Activated T-helper 2 cell treated with anti-CD3 and anti-CD28 coated beads, Interferon-gamma antibody, Interleukin-2, Interleukin-4, amounts not matched to agents 10 μg/mL and 5 μg/mL and 100 μg/mL, durations not matched to agents 14 hours and 24 hours and 36 hours (primary cell): ENCODE measurements around the gene TACO1. TPM values are rescaled to one million over a fixed set of nuclear protein-coding genes. Genes with fewer than 3 reads are reported as not detected.

ENCODE experiments used
- DNase-seq: peaks from one replicate; pipeline ENCODE4 v3.0.0; 2021; ENCODE audit warnings: low spot score
- H3K27ac Mint-ChIP-seq: one replicate; pipeline ENCODE4 v1.8.0; 2021; ENCODE audit warnings: mixed read lengths
- H3K27me3 Mint-ChIP-seq: one replicate; pipeline ENCODE4 v1.8.0; 2021; ENCODE audit warnings: low read depth, mixed read lengths
- H3K36me3 Mint-ChIP-seq: one replicate; pipeline ENCODE4 v1.8.0; 2021; ENCODE audit warnings: low read depth, mixed read lengths
- H3K4me1 Mint-ChIP-seq: one replicate; pipeline ENCODE4 v1.8.0; 2021; ENCODE audit warnings: low read depth, mixed read lengths
- H3K4me3 Mint-ChIP-seq: one replicate; pipeline ENCODE4 v1.8.0; 2021; ENCODE audit warnings: low read depth, mild to moderate bottlenecking, moderate library complexity, mixed read lengths
- H3K9me3 Mint-ChIP-seq: one replicate; pipeline ENCODE4 v1.8.0; 2021; ENCODE audit warnings: mixed read lengths
- intact Hi-C: fragments of 100-400 bp; cut with micrococcal nuclease; formaldehyde crosslinking; loops from one replicate; pipeline ENCODE4 v1.15.1; 2023
- total RNA-seq: library from RNA; stranded (reverse); gene quantifications from 2 replicates; pipeline ENCODE4 v1.2.3, GENCODE V29; 2022

TACO1 gene
- total RNA-seq, 1 donor from 2014 or later = 20.4 TPM

- intact Hi-C loops = no loop called here
- no peak overlapping the region for H3K27ac Mint-ChIP-seq
- no peaks in the 10 kb centered on the region for H3K27me3 Mint-ChIP-seq
- no peaks in the 10 kb centered on the region for H3K9me3 Mint-ChIP-seq
- H3K4me3 Mint-ChIP-seq = no peak overlapping the region
- H3K36me3 Mint-ChIP-seq = peaks cover 21% of the 10 kb centered on the region
- no peak for DNase-seq
- peaks cover 10% of the 10 kb centered on the region for H3K4me1 Mint-ChIP-seq
Measured at GRCh38 chr17:63631626-63632025, 30.9 kb downstream of the TACO1 start.

GRCh38 chr17:63633742-63634141, 33.0 kb downstream of the TACO1 start:
- no peaks in the 10 kb centered on the region for H3K9me3 Mint-ChIP-seq
- peaks cover 9% of the 10 kb centered on the region for H3K4me1 Mint-ChIP-seq
- no peak for DNase-seq
- H3K27ac Mint-ChIP-seq = no peak overlapping the region
- peaks cover 26% of the 10 kb centered on the region for H3K36me3 Mint-ChIP-seq
- intact Hi-C loops = no loop called here
- H3K4me3 Mint-ChIP-seq = no peak overlapping the region
- no peaks in the 10 kb centered on the region for H3K27me3 Mint-ChIP-seq

GRCh38 chr17:63634163-63634562, 33.5 kb downstream of the TACO1 start:
- H3K9me3 Mint-ChIP-seq = no peaks in the 10 kb centered on the region
- no peaks in the 10 kb centered on the region for H3K27me3 Mint-ChIP-seq
- peaks cover 9% of the 10 kb centered on the region for H3K4me1 Mint-ChIP-seq
- H3K36me3 Mint-ChIP-seq = peaks cover 26% of the 10 kb centered on the region
- intact Hi-C loops = no loop called here
- DNase-seq = no peak
- peak overlapping the region; percentile 4 for H3K27ac Mint-ChIP-seq
- no peak overlapping the region for H3K4me3 Mint-ChIP-seq

- H3K4me3 Mint-ChIP-seq = no peak overlapping the region
- DNase-seq = no peak
- intact Hi-C loops = no loop called here
- peaks cover 9% of the 10 kb centered on the region for H3K4me1 Mint-ChIP-seq
- no peaks in the 10 kb centered on the region for H3K27me3 Mint-ChIP-seq
- H3K36me3 Mint-ChIP-seq = peaks cover 26% of the 10 kb centered on the region
- H3K27ac Mint-ChIP-seq = no peak overlapping the region
- H3K9me3 Mint-ChIP-seq = no peaks in the 10 kb centered on the region
Measured at GRCh38 chr17:63634816-63635215, 34.1 kb downstream of the TACO1 start.

- Mint-ChIP-seq H3K9me3 (no peaks in the 10 kb centered on the region), H3K4me3 (no peak overlapping the region), H3K27me3 (no peaks in the 10 kb centered on the region), H3K36me3 (peaks cover 26% of the 10 kb centered on the region), H3K27ac (no peak overlapping the region), H3K4me1 (peaks cover 9% of the 10 kb centered on the region)
- intact Hi-C loops = no loop called here
- DNase-seq = no peak
Measured at GRCh38 chr17:63635290-63635689, 34.6 kb downstream of the TACO1 start.

- H3K4me3 Mint-ChIP-seq = no peak overlapping the region
- peaks cover 26% of the 10 kb centered on the region for H3K36me3 Mint-ChIP-seq
- H3K4me1 Mint-ChIP-seq = peaks cover 9% of the 10 kb centered on the region
- no peak for DNase-seq
- no peaks in the 10 kb centered on the region for H3K9me3 Mint-ChIP-seq
- no peak overlapping the region for H3K27ac Mint-ChIP-seq
- intact Hi-C loops = no loop called here
- H3K27me3 Mint-ChIP-seq = no peaks in the 10 kb centered on the region
Measured at GRCh38 chr17:63635787-63636186, 35.1 kb downstream of the TACO1 start.

- intact Hi-C loops = no loop called here
- Mint-ChIP-seq H3K4me1 (peaks cover 3% of the 10 kb centered on the region), H3K4me3 (no peak overlapping the region), H3K27ac (no peak overlapping the region), H3K9me3 (no peaks in the 10 kb centered on the region), H3K27me3 (no peaks in the 10 kb centered on the region), H3K36me3 (peaks cover 18% of the 10 kb centered on the region)
- no peak for DNase-seq
Measured at GRCh38 chr17:63639125-63639524, 38.4 kb downstream of the TACO1 start.

GRCh38 chr17:63640038-63640437, 39.3 kb downstream of the TACO1 start:
- H3K4me1 Mint-ChIP-seq = no peaks in the 10 kb centered on the region
- H3K27me3 Mint-ChIP-seq = no peaks in the 10 kb centered on the region
- peaks cover 21% of the 10 kb centered on the region for H3K36me3 Mint-ChIP-seq
- no peaks in the 10 kb centered on the region for H3K9me3 Mint-ChIP-seq
- DNase-seq = no peak
- no peak overlapping the region for H3K27ac Mint-ChIP-seq
- intact Hi-C loops = no loop called here
- no peak overlapping the region for H3K4me3 Mint-ChIP-seq

- Mint-ChIP-seq H3K36me3 (peaks cover 13% of the 10 kb centered on the region), H3K27ac (no peak overlapping the region), H3K4me3 (no peak overlapping the region), H3K27me3 (no peaks in the 10 kb centered on the region), H3K9me3 (no peaks in the 10 kb centered on the region), H3K4me1 (peaks cover 7% of the 10 kb centered on the region)
- DNase-seq = no peak
- intact Hi-C loops = no loop called here
Measured at GRCh38 chr17:63641692-63642448, 41.2 kb downstream of the TACO1 start.

- no peaks in the 10 kb centered on the region for H3K27me3 Mint-ChIP-seq
- DNase-seq = no peak
- no peak overlapping the region for H3K4me3 Mint-ChIP-seq
- no peak overlapping the region for H3K27ac Mint-ChIP-seq
- peaks cover 9% of the 10 kb centered on the region for H3K4me1 Mint-ChIP-seq
- H3K36me3 Mint-ChIP-seq = peaks cover 27% of the 10 kb centered on the region
- intact Hi-C loops = no loop called here
- H3K9me3 Mint-ChIP-seq = no peaks in the 10 kb centered on the region
Measured at GRCh38 chr17:63644846-63645245, 44.2 kb downstream of the TACO1 start.

GRCh38 chr17:63645775-63646487, 45.2 kb downstream of the TACO1 start:
- Mint-ChIP-seq H3K9me3 (no peaks in the 10 kb centered on the region), H3K36me3 (peaks cover 29% of the 10 kb centered on the region), H3K27ac (no peak overlapping the region), H3K27me3 (no peaks in the 10 kb centered on the region), H3K4me3 (no peak overlapping the region), H3K4me1 (peaks cover 12% of the 10 kb centered on the region)
- intact Hi-C loops = no loop called here
- DNase-seq = no peak

- H3K27ac Mint-ChIP-seq = no peak overlapping the region
- intact Hi-C loops = no loop called here
- H3K4me3 Mint-ChIP-seq = no peak overlapping the region
- H3K27me3 Mint-ChIP-seq = no peaks in the 10 kb centered on the region
- peaks cover 29% of the 10 kb centered on the region for H3K36me3 Mint-ChIP-seq
- peaks cover 12% of the 10 kb centered on the region for H3K4me1 Mint-ChIP-seq
- no peak for DNase-seq
- no peaks in the 10 kb centered on the region for H3K9me3 Mint-ChIP-seq
Measured at GRCh38 chr17:63646488-63646806, 45.8 kb downstream of the TACO1 start.

- H3K9me3 Mint-ChIP-seq = no peaks in the 10 kb centered on the region
- intact Hi-C loops = no loop called here
- peaks cover 12% of the 10 kb centered on the region for H3K4me1 Mint-ChIP-seq
- no peak for DNase-seq
- no peak overlapping the region for H3K27ac Mint-ChIP-seq
- no peak overlapping the region for H3K4me3 Mint-ChIP-seq
- no peaks in the 10 kb centered on the region for H3K27me3 Mint-ChIP-seq
- peaks cover 30% of the 10 kb centered on the region for H3K36me3 Mint-ChIP-seq
Measured at GRCh38 chr17:63647065-63647725, 46.5 kb downstream of the TACO1 start.
